IMR-90 (cell line): ENCODE results near the gene PRR36. TPM values are rescaled to one million over a fixed set of nuclear protein-coding genes. Genes with fewer than 3 reads are reported as not detected.

ENCODE experiments used
- ATAC-seq: fragments of 200-7000 bp; cut with Tn5 transposase; 2 replicates; pipeline ENCODE4 v1.9.1; 2020; ENCODE audit warnings: low read depth, mild to moderate bottlenecking, moderate library complexity
- BruUV-seq: library from RNA; stranded (reverse); fragments of 400-500 nt; replicated peaks from 2 replicates; lab custom pipeline; 2021; lab: Mats Ljungman, UMichigan
- CTCF ChIA-PET: fragments of 300-600 bp; formaldehyde crosslinking; extraction: SDS; loops from one replicate; lab custom pipeline; 2021; ENCODE audit warnings: antibody characterized with exemption; lab: Yijun Ruan, JAX
- POLR2A ChIA-PET: fragments of 300-600 bp; sonication (Branson Sonifier 250); formaldehyde crosslinking; loops from one replicate; lab custom pipeline; 2022; ENCODE audit warnings: antibody characterized with exemption; ENCODE audit not compliant: unreplicated experiment; lab: Charles Lee
- DNase-seq: peaks from one replicate; pipeline ENCODE4 v3.0.0; 2013
- H2AFZ ChIP-seq: replicated peaks from 2 replicates; pipeline ENCODE3; 2013; ENCODE audit warnings: low read length, mild to moderate bottlenecking; ENCODE audit not compliant: poor library complexity
- H2AK5ac ChIP-seq: 2 replicates; pipeline ENCODE4 v1.6.1; 2013; ENCODE audit warnings: low read depth, low read length, inconsistent platforms
- H2AK9ac ChIP-seq: replicated peaks from 2 replicates; pipeline ENCODE3; 2013; ENCODE audit warnings: mild to moderate bottlenecking, low read depth, low read length, moderate library complexity; ENCODE audit not compliant: poor library complexity
- H2BK120ac ChIP-seq: 2 replicates; pipeline ENCODE4 v1.6.1; 2013; ENCODE audit warnings: low read depth, low read length, inconsistent platforms
- H2BK15ac ChIP-seq: 3 replicates; pipeline ENCODE4 v1.6.1; 2013; ENCODE audit warnings: low read depth, low read length, inconsistent platforms
- H2BK20ac ChIP-seq: 2 replicates; pipeline ENCODE4 v1.6.1; 2013; ENCODE audit warnings: low read depth, mild to moderate bottlenecking, inconsistent platforms, low read length, moderate library complexity
- H2BK5ac ChIP-seq: 2 replicates; pipeline ENCODE4 v1.6.1; 2013; ENCODE audit warnings: mild to moderate bottlenecking, low read depth, low read length, inconsistent platforms; ENCODE audit not compliant: poor library complexity, severe bottlenecking
- H3K14ac ChIP-seq: replicated peaks from 2 replicates; pipeline ENCODE4 v1.6.1; 2013; ENCODE audit warnings: low read depth, low read length, inconsistent platforms
- H3K18ac ChIP-seq: 2 replicates; pipeline ENCODE4 v1.6.1; 2013; ENCODE audit warnings: low read depth, low read length, control low read depth
- H3K23ac ChIP-seq: 2 replicates; pipeline ENCODE4 v1.6.1; 2013; ENCODE audit warnings: low read depth, low read length, inconsistent platforms
- H3K27ac ChIP-seq: 2 replicates; pipeline ENCODE4 v1.5.1; 2013; ENCODE audit warnings: mild to moderate bottlenecking, control low read depth, low read length; ENCODE audit not compliant: insufficient read depth
- H3K27me3 ChIP-seq: 2 replicates; pipeline ENCODE4 v1.6.1; 2013; ENCODE audit warnings: low read length; ENCODE audit not compliant: control insufficient read depth, insufficient read depth
- H3K36me3 ChIP-seq: 2 replicates; pipeline ENCODE4 v1.6.1; 2013; ENCODE audit warnings: low read length, mixed read lengths; ENCODE audit not compliant: control insufficient read depth, insufficient read depth
- H3K4ac ChIP-seq: 2 replicates; pipeline ENCODE4 v1.6.1; 2013; ENCODE audit warnings: low read depth, low read length, inconsistent platforms
- H3K4me1 ChIP-seq: 2 replicates; pipeline ENCODE4 v1.6.1; 2013; ENCODE audit warnings: low read length, mixed read lengths; ENCODE audit not compliant: control insufficient read depth, insufficient read depth
- H3K4me2 ChIP-seq: 2 replicates; pipeline ENCODE4 v1.6.1; 2013; ENCODE audit warnings: low read depth, mild to moderate bottlenecking, control low read depth, low read length, moderate library complexity
- H3K4me3 ChIP-seq: 2 replicates; pipeline ENCODE4 v1.5.1; 2013; ENCODE audit warnings: low read depth, mild to moderate bottlenecking, control low read depth, low read length, moderate library complexity; ENCODE audit not compliant: insufficient read depth
- H3K56ac ChIP-seq: 2 replicates; pipeline ENCODE4 v1.6.1; 2013; ENCODE audit warnings: low read length, inconsistent platforms; ENCODE audit not compliant: insufficient read depth; ENCODE audit errors: extremely low read depth
- H3K79me1 ChIP-seq, 2 experiments: 2 replicates each; pipeline ENCODE4 v1.6.1; 2013; ENCODE audit warnings: low read length in 2 of 2, inconsistent platforms in 1 of 2, low read depth in 1 of 2
- H3K9ac ChIP-seq: 2 replicates; pipeline ENCODE4 v1.6.1; 2013; ENCODE audit warnings: low read depth, low read length, control low read depth
- H3K9me1 ChIP-seq: 2 replicates; pipeline ENCODE4 v1.6.1; 2013; ENCODE audit warnings: low read length, inconsistent platforms; ENCODE audit not compliant: insufficient read depth
- H3K9me3 ChIP-seq: 2 replicates; pipeline ENCODE4 v1.6.1; 2013; ENCODE audit warnings: low read length; ENCODE audit not compliant: control insufficient read depth, insufficient read depth
- H4K20me1 ChIP-seq: 2 replicates; pipeline ENCODE4 v1.6.1; 2013; ENCODE audit warnings: low read length, inconsistent platforms; ENCODE audit not compliant: insufficient read depth
- H4K5ac ChIP-seq: 2 replicates; pipeline ENCODE4 v1.6.1; 2013; ENCODE audit warnings: mild to moderate bottlenecking, low read depth, low read length, control low read depth
- H4K8ac ChIP-seq, 2 experiments: 2 replicates each; pipeline ENCODE4 v1.6.1; 2013; ENCODE audit warnings: low read depth in 2 of 2, low read length in 2 of 2, control low read depth in 1 of 2, inconsistent platforms in 1 of 2
- H4K91ac ChIP-seq: 2 replicates; pipeline ENCODE4 v1.6.1; 2013; ENCODE audit warnings: low read depth, low read length, inconsistent platforms; ENCODE audit not compliant: insufficient read depth
- BHLHE40 ChIP-seq: fragments of 150-350 bp; IDR thresholded peaks from 2 replicates; pipeline ENCODE4 v1.6.1; 2016; ENCODE audit warnings: mild to moderate bottlenecking, low read depth, low read length
- CHD1 ChIP-seq: IDR thresholded peaks from 2 replicates; pipeline ENCODE4 v1.6.1; 2012; ENCODE audit warnings: low read depth, low read length, improper control_type of control experiment
- MAZ ChIP-seq: IDR thresholded peaks from 2 replicates; pipeline ENCODE4 v1.6.1; 2012; ENCODE audit warnings: low read depth, mild to moderate bottlenecking, low read length, improper control_type of control experiment, moderate library complexity, borderline replicate concordance
- MXI1 ChIP-seq: IDR thresholded peaks from 2 replicates; pipeline ENCODE4 v1.6.1; 2012; ENCODE audit warnings: low read depth, mild to moderate bottlenecking, low read length, moderate library complexity, borderline replicate concordance
- RAD21 ChIP-seq: IDR thresholded peaks from 2 replicates; pipeline ENCODE4 v1.6.1; 2012; ENCODE audit warnings: low read length, improper control_type of control experiment
- RCOR1 ChIP-seq: IDR thresholded peaks from 2 replicates; pipeline ENCODE4 v1.6.1; 2012; ENCODE audit warnings: mild to moderate bottlenecking, low read length, improper control_type of control experiment; ENCODE audit not compliant: insufficient replicate concordance
- RFX5 ChIP-seq: IDR thresholded peaks from 2 replicates; pipeline ENCODE4 v1.8.0; 2012; ENCODE audit warnings: low read depth, mild to moderate bottlenecking, low read length, moderate library complexity
- USF2 ChIP-seq: fragments of 150-350 bp; IDR thresholded peaks from 2 replicates; pipeline ENCODE4 v1.6.1; 2017; ENCODE audit warnings: mild to moderate bottlenecking, antibody characterized with exemption, low read length, low read depth
- WGBS, 2 experiments: methylation state at CpG; one replicate each; pipeline versions ENCODE4 v1.1.5 to v1.1.7; 2013; ENCODE audit warnings: missing lambda C conversion rate in 2 of 2; ENCODE audit not compliant: insufficient read length in 1 of 2; ENCODE audit errors: extremely low coverage in 2 of 2; 5-methylcytosine and 5-hydroxymethylcytosine counted together
- dilution Hi-C: fragments of 300-500 bp; cut with HindIII; formaldehyde crosslinking; loops from one replicate; pipeline ENCODE4 v1.14.3; 2018; ENCODE audit warnings: low sequenced_read_pairs; ENCODE audit not compliant: unreplicated experiment
- in situ Hi-C: fragments of 300-500 bp; cut with MboI; formaldehyde crosslinking; loops from 3 replicates; pipeline ENCODE4 v1.14.3; 2019; ENCODE audit warnings: low sequenced_read_pairs, inconsistent platforms, mixed read lengths
- intact Hi-C: fragments of 100-400 bp; cut with micrococcal nuclease; formaldehyde crosslinking; loops from 2 replicates; pipeline ENCODE4 v1.10.0; 2022
- polyA plus RNA-seq, 3 experiments: library from polyadenylated mRNA; depleted of rRNA; stranded (reverse); fragments of >200 nt; gene quantifications; 2 replicates each; pipeline ENCODE4 v1.2.3, GENCODE V29; 2012; ENCODE audit warnings: low replicate concordance in 1 of 3
- total RNA-seq: library from RNA; depleted of rRNA; stranded (reverse); fragments of >200 nt; gene quantifications from 2 replicates; pipeline ENCODE4 v1.2.3, GENCODE V29; 2012

PRR36 gene
- total and polyA plus RNA-seq, 2 of the 4 experiments (the other 2 are of a cell fraction) = 0.02 TPM; not detected in 1

GRCh38 chr19:7902796-7903243, 28.6 kb upstream of the PRR36 start:
- peaks cover 33% of the 10 kb centered on the region for H4K20me1 ChIP-seq
- WGBS, 2 experiments = 28% methylated on average over 4 of the region's 20 CpGs; no CpG with 5 or more reads in 1 of the 2 experiments

More at GRCh38 chr19:7902796-7903243, 28.6 kb upstream of the PRR36 start:
- Histone ChIP-seq H3K4me1 (peaks cover 10% of the 10 kb centered on the region), H2BK120ac (0 out of 2 replicates have a peak overlapping the region, but pooled peaks have one; percentile 46), H2BK15ac (no peak overlapping the region), H3K36me3 (peaks cover 20% of the 10 kb centered on the region), H3K27ac (peak overlapping the region; percentile 91), H2AK9ac (peak overlapping the region; percentile 98), H4K5ac (peak overlapping the region; percentile 75), H3K9ac (peak overlapping the region; percentile 93), H3K23ac (peak overlapping the region; percentile 91; the same call in 1 of the 2 replicates), H3K56ac (0 out of 2 replicates have a peak overlapping the region, but pooled peaks have one; percentile 16), H3K9me1 (peaks cover 11% of the 10 kb centered on the region), H3K79me1 (peaks cover 14 to 40% of the 10 kb centered on the region in 2 experiments; a peak in 3 of 4 replicates), H4K91ac (peak overlapping the region; percentile 94), H3K27me3 (no peaks in the 10 kb centered on the region), H2BK20ac (no peak overlapping the region), H3K14ac (peak overlapping the region; percentile 99), H3K18ac (no peak overlapping the region), H2AK5ac (peak overlapping the region; percentile 99), H3K4me3 (peak overlapping the region; percentile 60), H3K4ac (peak overlapping the region; percentile 93), H2BK5ac (peak overlapping the region; percentile 85), H3K4me2 (peak overlapping the region; percentile 72), H3K9me3 (no peaks in the 10 kb centered on the region), H4K8ac (peak overlapping the region; percentile 72 to 95), H2AFZ (peak overlapping the region; percentile 99)
- in situ Hi-C loops = no loop called here
- ChIA-PET CTCF (interaction anchor here (1.0 to 1.6 kb wide), 3 partner anchors 10 to 34 kb away, joined by 5 to 7 read pairs (median 6); partner anchors contain the start of gene SNAPC2), POLR2A (interaction anchor here (1.6 kb wide), 1 partner anchor 17 kb away, joined by 5 read pairs; the partner anchor contains the start of gene SNAPC2)
- intact Hi-C loops = no loop called here
- no peak for ATAC-seq
- DNase-seq = no peak
- no TSS peak for BruUV-seq
- no peak; the same call in 1 of the 2 replicates for TF ChIP-seq BHLHE40
- no peak for TF ChIP-seq RFX5
- no peak for TF ChIP-seq RAD21
- TF ChIP-seq MXI1 = no peak
- TF ChIP-seq RCOR1 = no peak
- TF ChIP-seq USF2 = no peak
- TF ChIP-seq MAZ = no peak
- no peak for TF ChIP-seq CHD1
- dilution Hi-C loops = no loop called here
